HG03159 (cell line): ENCODE data around the gene PITRM1.
"Not testable (repeated sequence)": the region's sequence is repeated elsewhere in the genome, so short reads cannot be mapped to it uniquely, and the experiment has no call there.

ENCODE experiments used
- ATAC-seq: cut with Tn5 transposase; IDR thresholded peaks from one replicate; pipeline ENCODE4 v1.9.1; 2021; ENCODE audit warnings: mild to moderate bottlenecking, moderate library complexity; ENCODE audit not compliant: unreplicated experiment

The PITRM1 gene

GRCh38 chr10:3122486-3123205, 49.9 kb downstream of the PITRM1 start:
- no peak for ATAC-seq

- ATAC-seq = no peak
Measured at GRCh38 chr10:3122034-3122433, 50.5 kb downstream of the PITRM1 start.

GRCh38 chr10:3119796-3120459, 52.7 kb downstream of the PITRM1 start:
- no peak for ATAC-seq

- no peak for ATAC-seq
Measured at GRCh38 chr10:3118641-3119091, 53.9 kb downstream of the PITRM1 start.

- no peak for ATAC-seq
Measured at GRCh38 chr10:3117486-3117885, 55.1 kb downstream of the PITRM1 start.

GRCh38 chr10:3116508-3117100, 56.0 kb downstream of the PITRM1 start:
- ATAC-seq = no peak

GRCh38 chr10:3115685-3116084, 56.9 kb downstream of the PITRM1 start:
- ATAC-seq = no peak

GRCh38 chr10:3113343-3113720, 59.2 kb downstream of the PITRM1 start:
- ATAC-seq = no peak

- ATAC-seq = no peak
Measured at GRCh38 chr10:3111621-3112163, 60.9 kb downstream of the PITRM1 start.

- no peak for ATAC-seq
Measured at GRCh38 chr10:3110782-3111620, 61.6 kb downstream of the PITRM1 start.

- ATAC-seq = no peak
Measured at GRCh38 chr10:3109633-3110032, 62.9 kb downstream of the PITRM1 start.

- no peak for ATAC-seq
Measured at GRCh38 chr10:3109196-3109595, 63.4 kb downstream of the PITRM1 start.

- no peak for ATAC-seq
Measured at GRCh38 chr10:3108575-3109105, 63.9 kb downstream of the PITRM1 start.

GRCh38 chr10:3108033-3108432, 64.5 kb downstream of the PITRM1 start:
- no peak for ATAC-seq

- ATAC-seq = no peak
Measured at GRCh38 chr10:3107426-3107961, 65.1 kb downstream of the PITRM1 start.

GRCh38 chr10:3106928-3107425, 65.6 kb downstream of the PITRM1 start:
- ATAC-seq = no peak

GRCh38 chr10:3106328-3106727, 66.3 kb downstream of the PITRM1 start:
- not testable (repeated sequence) for ATAC-seq

- no peak for ATAC-seq
Measured at GRCh38 chr10:3105905-3106304, 66.7 kb downstream of the PITRM1 start.

GRCh38 chr10:3105166-3105565, 67.4 kb downstream of the PITRM1 start:
- ATAC-seq = no peak

- no peak for ATAC-seq
Measured at GRCh38 chr10:3104251-3104918, 68.2 kb downstream of the PITRM1 start.
